Testis (tissue), 2 donors: ENCODE measurements around the gene GRAMD1B.

Experiments used
- CTCF ChIP-seq, 3 experiments: fragments of 450-650 bp in 2 of 3; fragments of 200-600 bp in 1 of 3; sonication (generic) in 1 of 3; IDR thresholded peaks; one replicate each; pipeline ENCODE4 v1.5.1; 2016 to 2019; ENCODE audit warnings: antibody characterized with exemption in 3 of 3, mild to moderate bottlenecking in 2 of 3, moderate library complexity in 1 of 3
- POLR2A ChIP-seq: fragments of 450-650 bp; IDR thresholded peaks from one replicate; pipeline ENCODE4 v1.6.1; 2017; ENCODE audit warnings: antibody characterized with exemption, mild to moderate bottlenecking, moderate library complexity

- TF ChIP-seq CTCF (IDR thresholded peaks at IDR 0.05) (no peak), POLR2A (no peak)
These were observed 139.3 kb downstream of the GRAMD1B start for GRCh38 chr11:123569393-123569792.
